H1 (cell line): ENCODE results near the gene DPRX. TPM values are rescaled to one million over a fixed set of nuclear protein-coding genes. Genes with fewer than 3 reads are reported as not detected.

ENCODE experiments used
- CTCF ChIA-PET: fragments of 300-600 bp; sonication (Branson Sonifier 250); formaldehyde crosslinking; loops from one replicate; lab custom pipeline; 2021; ENCODE audit not compliant: partially characterized antibody; lab: Charles Lee
- POLR2A ChIA-PET: fragments of 300-600 bp; sonication (Branson Sonifier 250); formaldehyde crosslinking; loops from one replicate; lab custom pipeline; 2021; ENCODE audit warnings: inconsistent platforms; ENCODE audit not compliant: partially characterized antibody; lab: Charles Lee
- DNase-seq, 2 experiments: peaks; one replicate each; pipeline versions ENCODE4 v3.0.0 to v3.0.0-alpha.2; 2010 to 2022; ENCODE audit warnings: low spot score in 2 of 2, low read depth in 1 of 2, mixed read lengths in 1 of 2
- FAIRE-seq: peaks from 2 replicates; lab custom pipeline; 2011; peaks lifted over from hg19 to GRCh38; lab: Jason Lieb, UNC
- H2AFZ ChIP-seq: 2 replicates; pipeline ENCODE4 v1.8.1; 2012; ENCODE audit warnings: low read length, inconsistent platforms
- H2AK5ac ChIP-seq: 2 replicates; pipeline ENCODE4 v1.6.1; 2013; ENCODE audit warnings: low read depth, low read length
- H2BK120ac ChIP-seq: replicated peaks from 2 replicates; pipeline ENCODE3; 2013; ENCODE audit warnings: low read depth, low read length, inconsistent platforms
- H2BK12ac ChIP-seq: 2 replicates; pipeline ENCODE4 v1.6.1; 2013; ENCODE audit warnings: low read depth, low read length
- H2BK15ac ChIP-seq: 2 replicates; pipeline ENCODE4 v1.6.1; 2013; ENCODE audit warnings: low read length
- H2BK20ac ChIP-seq: 2 replicates; pipeline ENCODE4 v1.6.1; 2013; ENCODE audit warnings: low read length
- H2BK5ac ChIP-seq: 2 replicates; pipeline ENCODE4 v1.6.1; 2013; ENCODE audit warnings: low read depth, low read length
- H3K14ac ChIP-seq: 2 replicates; pipeline ENCODE4 v1.6.1; 2013; ENCODE audit warnings: inconsistent platforms; ENCODE audit not compliant: insufficient read length
- H3K18ac ChIP-seq: 2 replicates; pipeline ENCODE4 v1.6.1; 2013; ENCODE audit warnings: low read length; ENCODE audit errors: extremely low read depth
- H3K23ac ChIP-seq: 2 replicates; pipeline ENCODE4 v1.6.1; 2013; ENCODE audit warnings: inconsistent platforms; ENCODE audit not compliant: insufficient read length
- H3K23me2 ChIP-seq: 2 replicates; pipeline ENCODE4 v1.6.1; 2013; ENCODE audit warnings: low read depth, low read length
- H3K27ac ChIP-seq: 2 replicates; pipeline ENCODE4 v1.6.1; 2011; ENCODE audit warnings: low read depth, low read length, inconsistent platforms
- H3K27me3 ChIP-seq, 4 experiments: replicated peaks in 1 of 4; 1 replicate in 1 of 4; 2 replicates in 3 of 4; pipeline versions ENCODE4 v1.6.1 to v1.8.1; 2011 to 2013; ENCODE audit warnings: low read length in 3 of 4, mild to moderate bottlenecking in 3 of 4, inconsistent platforms in 2 of 4, mixed read lengths in 2 of 4, moderate library complexity in 1 of 4; ENCODE audit not compliant: control insufficient read depth in 3 of 4, insufficient read depth in 3 of 4; ENCODE audit errors: extremely low read depth in 1 of 4
- H3K36me3 ChIP-seq, 4 experiments: 2 replicates each; pipeline versions ENCODE4 v1.6.1 to v1.8.1; 2011 to 2013; ENCODE audit warnings: mild to moderate bottlenecking in 4 of 4, low read length in 3 of 4, moderate library complexity in 2 of 4, control low read depth in 1 of 4, inconsistent platforms in 1 of 4; ENCODE audit not compliant: insufficient read depth in 4 of 4, control insufficient read depth in 2 of 4
- H3K4ac ChIP-seq: replicated peaks from 2 replicates; pipeline ENCODE3; 2013; ENCODE audit warnings: low read length, low read depth, mixed read lengths, inconsistent platforms; ENCODE audit not compliant: insufficient read length
- H3K4me1 ChIP-seq, 4 experiments: replicated peaks in 1 of 4; 1 replicate in 1 of 4; 2 replicates in 3 of 4; pipeline versions ENCODE4 v1.6.1 to v1.8.1; 2011 to 2013; ENCODE audit warnings: low read length in 3 of 4, inconsistent platforms in 2 of 4, mixed read lengths in 1 of 4; ENCODE audit not compliant: insufficient read depth in 4 of 4, control insufficient read depth in 3 of 4
- H3K4me2 ChIP-seq, 2 experiments: 2 replicates each; pipeline versions ENCODE4 v1.6.1 to v1.8.1; 2011 to 2013; ENCODE audit warnings: low read depth in 2 of 2, low read length in 2 of 2, control low read depth in 1 of 2, inconsistent platforms in 1 of 2, mild to moderate bottlenecking in 1 of 2; ENCODE audit not compliant: insufficient read depth in 1 of 2
- H3K4me3 ChIP-seq, 4 experiments: fragments of 200-600, 300-600 bp in 1 of 4; sonication (generic), shearing (Covaris generic), sonication (Bioruptor Twin) in 1 of 4; 2 replicates each; pipeline versions ENCODE4 v1.5.1 to v1.8.1; 2011 to 2016; ENCODE audit warnings: low read length in 4 of 4, low read depth in 3 of 4, control low read depth in 2 of 4, inconsistent platforms in 2 of 4, mild to moderate bottlenecking in 2 of 4, mixed read lengths in 1 of 4, moderate library complexity in 1 of 4; ENCODE audit not compliant: insufficient read depth in 2 of 4; ENCODE audit errors: extremely low read depth in 1 of 4
- H3K56ac ChIP-seq: replicated peaks from 2 replicates; pipeline ENCODE3; 2013; ENCODE audit warnings: low read depth, mild to moderate bottlenecking, mixed read lengths, low read length, inconsistent platforms; ENCODE audit not compliant: insufficient read length
- H3K79me1 ChIP-seq: 2 replicates; pipeline ENCODE4 v1.6.1; 2013; ENCODE audit warnings: low read depth, low read length, control low read depth
- H3K79me2 ChIP-seq, 2 experiments: 2 replicates each; pipeline versions ENCODE4 v1.6.1 to v1.8.1; 2012 to 2013; ENCODE audit warnings: low read length in 2 of 2, mild to moderate bottlenecking in 2 of 2, inconsistent platforms in 1 of 2; ENCODE audit not compliant: insufficient read depth in 2 of 2, control insufficient read depth in 1 of 2
- H3K9ac ChIP-seq, 4 experiments: replicated peaks in 1 of 4; 1 replicate in 1 of 4; 2 replicates in 3 of 4; pipeline versions ENCODE4 v1.6.1 to v1.8.1; 2011 to 2013; ENCODE audit warnings: low read depth in 3 of 4, low read length in 3 of 4, control low read depth in 2 of 4, mild to moderate bottlenecking in 2 of 4, moderate library complexity in 2 of 4, inconsistent platforms in 1 of 4; ENCODE audit errors: extremely low read depth in 1 of 4
- H3K9me3 ChIP-seq, 2 experiments: 2 replicates each; pipeline versions ENCODE4 v1.6.1 to v1.8.1; 2012 to 2013; ENCODE audit warnings: mild to moderate bottlenecking in 2 of 2, moderate library complexity in 2 of 2, control low read depth in 1 of 2, inconsistent platforms in 1 of 2, low read depth in 1 of 2, low read length in 1 of 2, mixed read lengths in 1 of 2; ENCODE audit not compliant: insufficient read depth in 2 of 2
- H4K20me1 ChIP-seq, 2 experiments: replicated peaks in 1 of 2; 2 replicates each; pipeline versions ENCODE3 to v1.8.1; 2011 to 2013; ENCODE audit warnings: inconsistent platforms in 2 of 2, low read length in 2 of 2, mild to moderate bottlenecking in 1 of 2; ENCODE audit not compliant: insufficient read depth in 2 of 2, control insufficient read depth in 1 of 2
- H4K5ac ChIP-seq: 2 replicates; pipeline ENCODE4 v1.6.1; 2013; ENCODE audit warnings: low read length, low read depth, mixed read lengths, inconsistent platforms; ENCODE audit not compliant: insufficient read length
- H4K8ac ChIP-seq: 2 replicates; pipeline ENCODE4 v1.8.0; 2013; ENCODE audit warnings: mild to moderate bottlenecking, moderate library complexity, low read length, inconsistent platforms; ENCODE audit not compliant: insufficient read depth; ENCODE audit errors: extremely low read depth
- H4K91ac ChIP-seq: replicated peaks from 2 replicates; pipeline ENCODE3; 2013; ENCODE audit warnings: low read length, mixed read lengths, inconsistent platforms; ENCODE audit not compliant: insufficient read length
- BRCA1 ChIP-seq: IDR thresholded peaks from 2 replicates; pipeline ENCODE4 v1.6.1; 2012; ENCODE audit warnings: low read depth, low read length, improper control_type of control experiment
- MAX ChIP-seq: IDR thresholded peaks from 2 replicates; pipeline ENCODE4 v1.6.1; 2012; ENCODE audit warnings: inconsistent platforms
- POLR2AphosphoS5 ChIP-seq: IDR thresholded peaks from 2 replicates; pipeline ENCODE4 v1.6.1; 2011; ENCODE audit warnings: low read depth, low read length
- POU5F1 ChIP-seq: IDR thresholded peaks from 2 replicates; pipeline ENCODE4 v1.6.1; 2011; ENCODE audit warnings: low read depth, mild to moderate bottlenecking, low read length, moderate library complexity
- RAD21 ChIP-seq, 2 experiments: IDR thresholded peaks in 1 of 2; conservative IDR thresholded peaks in 1 of 2; 2 replicates each; pipeline ENCODE4 v1.6.1; 2011; ENCODE audit warnings: low read depth in 2 of 2, low read length in 2 of 2, improper control_type of control experiment in 1 of 2, inconsistent platforms in 1 of 2, mild to moderate bottlenecking in 1 of 2, moderate library complexity in 1 of 2
- RNF2 ChIP-seq: fragments of 200-900, 300-1000 bp; sonication (generic); IDR thresholded peaks from 2 replicates; pipeline ENCODE4 v1.7.1; 2016; ENCODE audit warnings: borderline replicate concordance, low read depth, mild to moderate bottlenecking, antibody characterized with exemption, low read length; ENCODE audit not compliant: poor library complexity, severe bottlenecking; ENCODE audit errors: missing control alignments
- SIN3A ChIP-seq, 2 experiments: IDR thresholded peaks in 1 of 2; conservative IDR thresholded peaks in 1 of 2; 2 replicates each; pipeline ENCODE4 v1.6.1; 2011 to 2012; ENCODE audit warnings: low read length in 2 of 2, improper control_type of control experiment in 1 of 2, low read depth in 1 of 2, mild to moderate bottlenecking in 1 of 2
- SP4 ChIP-seq: IDR thresholded peaks from 2 replicates; pipeline ENCODE4 v1.6.1; 2012; ENCODE audit warnings: low read length, inconsistent platforms
- TBP ChIP-seq: IDR thresholded peaks from 2 replicates; pipeline ENCODE4 v1.6.1; 2011; ENCODE audit warnings: low read depth, low read length, improper control_type of control experiment
- WGBS, 2 experiments: shearing (Covaris generic) in 1 of 2; methylation state at CpG; one replicate each; pipeline versions ENCODE4 v1.1.6 to v1.1.7; 2013 to 2015; ENCODE audit warnings: low lambda C conversion rate in 2 of 2, mixed read lengths in 2 of 2, inconsistent platforms in 1 of 2, low coverage in 1 of 2, missing lambda C conversion rate in 1 of 2; ENCODE audit not compliant: insufficient replicate concordance in 2 of 2, insufficient coverage in 1 of 2, insufficient read length in 1 of 2; ENCODE audit errors: extremely low coverage in 1 of 2, missing lambda C conversion rate in 1 of 2; 5-methylcytosine and 5-hydroxymethylcytosine counted together
- polyA plus RNA-seq, 7 experiments: library from polyadenylated mRNA; depleted of rRNA in 3 of 7; stranded (reverse) in 5 of 7; unstranded in 2 of 7; fragments of >200 nt in 5 of 7; fragments of 200-250 nt in 2 of 7; gene quantifications; 1 replicate in 5 of 7; 2 replicates in 1 of 7; 4 replicates in 1 of 7; pipeline versions ENCODE4 v1.2.1 to v1.2.3, GENCODE V29; 2011 to 2013; ENCODE audit warnings: missing spikeins in 2 of 7, mixed read lengths in 2 of 7
- total RNA-seq: library from RNA; stranded (reverse); fragmentation: NEBNext Ultra II Directional; extraction: Animal tissue kit (Norgen Biotek cat#: 25700); gene quantifications from 2 replicates; pipeline ENCODE4 v1.2.1, GENCODE V29; 2021

The DPRX gene
- total and polyA plus RNA-seq, 2 of the 8 experiments (the other 6 are each of a cell fraction or from before 2014, with no cell fraction given), result not detected

- H3K79me2 ChIP-seq, result no peaks in the 10 kb centered on the region
- H4K91ac ChIP-seq, result peak overlapping the region; percentile 88
- H3K23ac ChIP-seq, result no peak overlapping the region
- ChIA-PET CTCF (interaction anchor here (0.7 to 2.5 kb wide), 5 partner anchors 10 to 289 kb away, joined by 3 to 12 read pairs (median 4); no protein-coding TSS in a partner anchor), POLR2A (no interaction called here)
- H2BK20ac ChIP-seq, result peak overlapping the region; percentile 55
- H2AK5ac ChIP-seq, result no peak overlapping the region
- 88% methylated on average over 3 of the region's 3 CpGs; no CpG with 5 or more reads in 1 of the 2 experiments for WGBS, 2 experiments
- peak overlapping the region; percentile 29 for H4K5ac ChIP-seq
- H2BK12ac ChIP-seq, result 0 out of 2 replicates have a peak overlapping the region, but pooled peaks have one; percentile 71
- H4K8ac ChIP-seq, result no peak overlapping the region; the same call in 1 of the 2 replicates
- H4K20me1 ChIP-seq, result no peaks in the 10 kb centered on the region
- no peak overlapping the region for H3K14ac ChIP-seq
- H2BK5ac ChIP-seq, result no peak overlapping the region
- TF ChIP-seq MAX (no peak), SIN3A (conservative IDR thresholded peaks at IDR 0.05 in 1 of 2, IDR thresholded peaks at IDR 0.05 in 1 of 2; ENCODE audit: low read depth in 1 of 2, low read length in 2 of 2) (no peak), POLR2AphosphoS5 (no peak), RAD21 (IDR thresholded peaks at IDR 0.05 in 1 of 2, conservative IDR thresholded peaks at IDR 0.05 in 1 of 2; ENCODE audit: low read depth in 2 of 2, low read length in 2 of 2) (peak; percentile 23 to 47; a peak in 3 of 4 replicates), POU5F1 (no peak), RNF2 (no peak), BRCA1 (no peak), SP4 (no peak), TBP (no peak)
- no peak overlapping the region for H3K56ac ChIP-seq
- H3K9me3 ChIP-seq, result no peaks in the 10 kb centered on the region
- no peak overlapping the region for H2AFZ ChIP-seq
- H3K4me1 ChIP-seq, result peaks cover 4 to 10% (median 8%) of the 10 kb centered on the region in 4 experiments
- no peaks in the 10 kb centered on the region; a peak in 1 of 8 replicates for H3K36me3 ChIP-seq
- H3K79me1 ChIP-seq, result no peaks in the 10 kb centered on the region
- no peak overlapping the region for H3K4me2 ChIP-seq
- no peak overlapping the region for H3K27ac ChIP-seq
- no peak overlapping the region for H3K4me3 ChIP-seq
- peak overlapping the region; percentile 21 for H2BK120ac ChIP-seq
- H3K27me3 ChIP-seq, result no peaks in the 10 kb centered on the region
- no peak overlapping the region for H3K9ac ChIP-seq
- peak overlapping the region; percentile 95; the same call in 1 of the 2 replicates for H2BK15ac ChIP-seq
- no peaks in the 10 kb centered on the region for H3K23me2 ChIP-seq
- FAIRE-seq, result no peak
- no peak overlapping the region; the same call in 1 of the 2 replicates for H3K18ac ChIP-seq
- peak overlapping the region; percentile 8 for H3K4ac ChIP-seq
- DNase-seq, result no peak
Measured at GRCh38 chr19:53671663-53672062, 39.9 kb downstream of the DPRX start.
